Skeletal muscle tissue (tissue), 4 donors: Measurements from ENCODE around the gene ARHGAP1. TPM values are rescaled to one million over a fixed set of nuclear protein-coding genes. Genes with fewer than 3 reads are reported as not detected.
A peak's percentile ranks its signal among the peaks of the same experiment; 100 is the strongest.

ENCODE experiments used
- H3K27ac ChIP-seq: one replicate; pipeline ENCODE4 v1.7.0; 2013; ENCODE audit warnings: mild to moderate bottlenecking, low read depth, low read length, inconsistent platforms
- H3K27me3 ChIP-seq, 3 donors: one replicate each; pipeline ENCODE4 v1.7.0; 2013; ENCODE audit warnings: low read length in 3 of 3; ENCODE audit not compliant: control insufficient read depth in 3 of 3, insufficient read depth in 3 of 3
- H3K36me3 ChIP-seq, 3 donors: one replicate each; pipeline ENCODE4 v1.7.0; 2013; ENCODE audit warnings: low read length in 3 of 3; ENCODE audit not compliant: control insufficient read depth in 3 of 3, insufficient read depth in 3 of 3
- H3K4me1 ChIP-seq, 3 donors: one replicate each; pipeline ENCODE4 v1.7.0; 2013; ENCODE audit warnings: low read length in 3 of 3, mild to moderate bottlenecking in 3 of 3; ENCODE audit not compliant: control insufficient read depth in 3 of 3, insufficient read depth in 3 of 3
- H3K4me3 ChIP-seq, 3 donors: one replicate each; pipeline ENCODE4 v1.7.0; 2013; ENCODE audit warnings: low read length in 3 of 3
- H3K9ac ChIP-seq, 3 donors: one replicate each; pipeline ENCODE4 v1.7.0; 2013; ENCODE audit warnings: low read length in 3 of 3, mild to moderate bottlenecking in 3 of 3, moderate library complexity in 2 of 3, low read depth in 1 of 3
- H3K9me3 ChIP-seq, 3 donors: one replicate each; pipeline ENCODE4 v1.7.0; 2013; ENCODE audit warnings: low read length in 3 of 3; ENCODE audit not compliant: control insufficient read depth in 3 of 3
- total RNA-seq: library from RNA; depleted of rRNA; stranded (reverse); fragments of >200 nt; gene quantifications from one replicate; pipeline ENCODE4 v1.2.3, GENCODE V29; 2014
- donor health status: Osteomylitis.

Gene ARHGAP1
- total RNA-seq, 1 donor from 2014 or later = 19.8 TPM

- Histone ChIP-seq H3K27ac (no peak overlapping the region), H3K9ac (no peak overlapping the region), H3K36me3 (peaks cover 41 to 50% (median 41%) of the 10 kb centered on the region in 3 donors), H3K4me3 (no peak overlapping the region), H3K9me3 (no peaks in the 10 kb centered on the region), H3K27me3 (no peaks in the 10 kb centered on the region), H3K4me1 (peaks cover 14 to 32% (median 20%) of the 10 kb centered on the region in 3 donors)
Measured at GRCh38 chr11:46681814-46682213, 18.6 kb downstream of the ARHGAP1 start.

- H3K9ac ChIP-seq = no peak overlapping the region
- H3K9me3 ChIP-seq = no peaks in the 10 kb centered on the region
- H3K4me1 ChIP-seq = peaks cover 24 to 41% (median 27%) of the 10 kb centered on the region in 3 donors
- H3K27me3 ChIP-seq = no peaks in the 10 kb centered on the region
- no peak overlapping the region for H3K4me3 ChIP-seq
- peaks cover 38 to 50% (median 42%) of the 10 kb centered on the region in 3 donors for H3K36me3 ChIP-seq
- H3K27ac ChIP-seq = no peak overlapping the region
Measured at GRCh38 chr11:46680815-46681214, 19.6 kb downstream of the ARHGAP1 start.

GRCh38 chr11:46680164-46680760, 20.2 kb downstream of the ARHGAP1 start:
- Histone ChIP-seq H3K36me3 (peaks cover 38 to 50% (median 42%) of the 10 kb centered on the region in 3 donors), H3K4me1 (peaks cover 29 to 44% (median 33%) of the 10 kb centered on the region in 3 donors), H3K9me3 (no peaks in the 10 kb centered on the region)

GRCh38 chr11:46679241-46680163, 20.9 kb downstream of the ARHGAP1 start:
- H3K4me3 ChIP-seq = no peak overlapping the region
- no peak overlapping the region for H3K27ac ChIP-seq
- peaks cover 35 to 50% (median 38%) of the 10 kb centered on the region in 3 donors for H3K4me1 ChIP-seq
- H3K27me3 ChIP-seq = no peaks in the 10 kb centered on the region
- no peak overlapping the region for H3K9ac ChIP-seq
- peaks cover 38 to 50% (median 42%) of the 10 kb centered on the region in 3 donors for H3K36me3 ChIP-seq
- no peaks in the 10 kb centered on the region for H3K9me3 ChIP-seq

More at GRCh38 chr11:46680164-46680760, 20.2 kb downstream of the ARHGAP1 start:
- Histone ChIP-seq H3K4me3 (no peak overlapping the region), H3K27ac (no peak overlapping the region), H3K9ac (no peak overlapping the region), H3K27me3 (no peaks in the 10 kb centered on the region)

GRCh38 chr11:46678741-46679130, 21.7 kb downstream of the ARHGAP1 start:
- Histone ChIP-seq H3K36me3 (peaks cover 42 to 51% (median 42%) of the 10 kb centered on the region in 3 donors), H3K4me1 (peaks cover 37 to 53% (median 39%) of the 10 kb centered on the region in 3 donors), H3K27me3 (no peaks in the 10 kb centered on the region), H3K9ac (no peak overlapping the region), H3K27ac (no peak overlapping the region), H3K4me3 (no peak overlapping the region), H3K9me3 (no peaks in the 10 kb centered on the region)

GRCh38 chr11:46677991-46678740, 22.3 kb downstream of the ARHGAP1 start:
- Histone ChIP-seq H3K27ac (no peak overlapping the region), H3K9ac (no peak overlapping the region), H3K9me3 (no peaks in the 10 kb centered on the region), H3K4me1 (peaks cover 34 to 48% (median 37%) of the 10 kb centered on the region in 3 donors), H3K4me3 (no peak overlapping the region), H3K36me3 (peaks cover 45 to 57% (median 48%) of the 10 kb centered on the region in 3 donors), H3K27me3 (no peaks in the 10 kb centered on the region)

- H3K27ac ChIP-seq = no peak overlapping the region
- no peak overlapping the region for H3K4me3 ChIP-seq
- H3K36me3 ChIP-seq = peaks cover 52 to 58% (median 56%) of the 10 kb centered on the region in 3 donors
Measured at GRCh38 chr11:46677169-46677568, 23.2 kb downstream of the ARHGAP1 start.

GRCh38 chr11:46676436-46677158, 23.8 kb downstream of the ARHGAP1 start:
- Histone ChIP-seq H3K36me3 (peaks cover 50 to 59% (median 56%) of the 10 kb centered on the region in 3 donors), H3K4me1 (peaks cover 33 to 49% (median 37%) of the 10 kb centered on the region in 3 donors), H3K27ac (peak overlapping the region; percentile 91), H3K9ac (no peak overlapping the region), H3K27me3 (no peaks in the 10 kb centered on the region), H3K9me3 (no peaks in the 10 kb centered on the region), H3K4me3 (no peak overlapping the region)

More at GRCh38 chr11:46677169-46677568, 23.2 kb downstream of the ARHGAP1 start:
- Histone ChIP-seq H3K4me1 (peaks cover 33 to 45% (median 37%) of the 10 kb centered on the region in 3 donors), H3K9ac (no peak overlapping the region), H3K27me3 (no peaks in the 10 kb centered on the region), H3K9me3 (no peaks in the 10 kb centered on the region)

- Histone ChIP-seq H3K9me3 (no peaks in the 10 kb centered on the region), H3K4me3 (peak overlapping the region in 2 of 3 donors; percentile 43 to 49), H3K4me1 (peaks cover 33 to 49% (median 37%) of the 10 kb centered on the region in 3 donors), H3K9ac (peak overlapping the region in 1 of 3 donors; percentile 70), H3K36me3 (peaks cover 47 to 60% (median 54%) of the 10 kb centered on the region in 3 donors), H3K27me3 (no peaks in the 10 kb centered on the region), H3K27ac (peak overlapping the region; percentile 91)
Measured at GRCh38 chr11:46675949-46676348, 24.5 kb downstream of the ARHGAP1 start.
